Activated CD8-positive, alpha-beta T cell treated with anti-CD3 and anti-CD28 coated beads for 36 hours (primary cell): Measurements from ENCODE around the gene C11orf71. TPM values are rescaled to one million over a fixed set of nuclear protein-coding genes. Genes with fewer than 3 reads are reported as not detected.

ENCODE experiments used
- ATAC-seq: fragments of 200-7000 bp; cut with Tn5 transposase; one replicate; pipeline ENCODE4 v1.10.0; 2021; ENCODE audit warnings: mild to moderate bottlenecking, moderate library complexity
- CTCF ChIA-PET: fragments of 350-600 bp; sonication (Branson Sonifier 250); formaldehyde crosslinking; loops from one replicate; lab custom pipeline; 2021; ENCODE audit warnings: antibody characterized with exemption; lab: Charles Lee
- POLR2A ChIA-PET: fragments of 350-600 bp; sonication (Branson Sonifier 250); formaldehyde crosslinking; loops from one replicate; lab custom pipeline; 2021; ENCODE audit warnings: antibody characterized with exemption; lab: Charles Lee
- DNase-seq: peaks from one replicate; pipeline ENCODE4 v3.0.0-alpha.2; 2020
- H3K27ac Mint-ChIP-seq: one replicate; pipeline ENCODE4 v1.8.0; 2021; ENCODE audit warnings: mild to moderate bottlenecking, mixed read lengths
- H3K27me3 Mint-ChIP-seq: one replicate; pipeline ENCODE4 v1.8.0; 2021; ENCODE audit warnings: mixed read lengths
- H3K36me3 Mint-ChIP-seq: one replicate; pipeline ENCODE4 v1.8.0; 2021; ENCODE audit warnings: low read depth, mixed read lengths
- H3K4me1 Mint-ChIP-seq: one replicate; pipeline ENCODE4 v1.8.0; 2021; ENCODE audit warnings: low read depth, mixed read lengths
- H3K4me3 Mint-ChIP-seq: one replicate; pipeline ENCODE4 v1.8.0; 2021; ENCODE audit warnings: mild to moderate bottlenecking, moderate library complexity, mixed read lengths
- H3K9me3 Mint-ChIP-seq: one replicate; pipeline ENCODE4 v1.8.0; 2021; ENCODE audit warnings: mixed read lengths
- CTCF ChIP-seq: fragments of 200-600 bp; IDR thresholded peaks from one replicate; pipeline ENCODE4 v1.8.0; 2022; ENCODE audit warnings: antibody characterized with exemption, mild to moderate bottlenecking
- intact Hi-C: fragments of 100-400 bp; cut with micrococcal nuclease; formaldehyde crosslinking; loops from one replicate; pipeline ENCODE4 v1.10.0; 2022
- total RNA-seq, 2 experiments: library from RNA; stranded (reverse); gene quantifications; one replicate each; pipeline ENCODE4 v1.2.3, GENCODE V29; 2021

Gene C11orf71
- total RNA-seq, 2 experiments from 2014 or later = 6.4 to 6.6 TPM

GRCh38 chr11:114397349-114397982 is 2.8 kb downstream of the C11orf71 start:
- Mint-ChIP-seq H3K4me1 (peaks cover 22% of the 10 kb centered on the region), H3K4me3 (no peak overlapping the region), H3K9me3 (no peaks in the 10 kb centered on the region), H3K36me3 (peaks cover 21% of the 10 kb centered on the region), H3K27me3 (no peaks in the 10 kb centered on the region), H3K27ac (no peak overlapping the region)
- no peak for ATAC-seq
- CTCF ChIA-PET = interaction anchor here (0.8 to 1.6 kb wide), 4 partner anchors 11 to 137 kb away, joined by 4 to 7 read pairs (median 4); no protein-coding TSS in a partner anchor
- TF ChIP-seq CTCF = no peak
- intact Hi-C loops = no loop called here
- POLR2A ChIA-PET = no interaction called here
- DNase-seq = no peak

GRCh38 chr11:114396916-114397315 is 3.4 kb downstream of the C11orf71 start:
- no peak for TF ChIP-seq CTCF
- ChIA-PET POLR2A (interaction anchor here (0.6 kb wide), 1 partner anchor 422 kb away, joined by 3 read pairs; no protein-coding TSS in a partner anchor), CTCF (no interaction called here)
- Mint-ChIP-seq H3K27ac (no peak overlapping the region), H3K9me3 (no peaks in the 10 kb centered on the region), H3K4me3 (no peak overlapping the region), H3K27me3 (no peaks in the 10 kb centered on the region), H3K36me3 (peaks cover 18% of the 10 kb centered on the region), H3K4me1 (peaks cover 20% of the 10 kb centered on the region)
- intact Hi-C loops = no loop called here
- DNase-seq = no peak
- ATAC-seq = no peak

GRCh38 chr11:114395736-114396135 is 4.6 kb downstream of the C11orf71 start:
- no peak for TF ChIP-seq CTCF
- Mint-ChIP-seq H3K27ac (no peak overlapping the region), H3K4me1 (peaks cover 19% of the 10 kb centered on the region), H3K9me3 (no peaks in the 10 kb centered on the region), H3K36me3 (peaks cover 17% of the 10 kb centered on the region), H3K27me3 (no peaks in the 10 kb centered on the region), H3K4me3 (no peak overlapping the region)
- intact Hi-C loops = no loop called here
- ChIA-PET POLR2A (no interaction called here), CTCF (interaction anchor here (0.5 kb wide), 1 partner anchor 179 kb away, joined by 3 read pairs; no protein-coding TSS in a partner anchor)
- no peak for ATAC-seq
- no peak for DNase-seq

GRCh38 chr11:114392735-114393667 is 7.3 kb downstream of the C11orf71 start:
- ChIA-PET CTCF (interaction anchor here (0.9 to 1.5 kb wide), 2 partner anchors 11 to 132 kb away, joined by 3 read pairs; no protein-coding TSS in a partner anchor), POLR2A (no interaction called here)
- Mint-ChIP-seq H3K27ac (no peak overlapping the region), H3K27me3 (no peaks in the 10 kb centered on the region), H3K36me3 (peaks cover 4% of the 10 kb centered on the region), H3K4me1 (peaks cover 9% of the 10 kb centered on the region), H3K4me3 (no peak overlapping the region), H3K9me3 (no peaks in the 10 kb centered on the region)
- ATAC-seq (no peak), DNase-seq (no peak)
- no peak for TF ChIP-seq CTCF
- intact Hi-C loops = no loop called here
